ENCODE data around the gene GUK1. TPM values are rescaled to one million over a fixed set of nuclear protein-coding genes. Genes with fewer than 3 reads are reported as not detected.
A peak's percentile ranks its signal among the peaks of the same experiment; 100 is the strongest.
"Not testable (repeated sequence)": the region's sequence is repeated elsewhere in the genome, so short reads cannot be mapped to it uniquely, and the experiment has no call there.

The GUK1 gene
- total RNA-seq, 2 experiments from 2014 or later = 289 to 327 TPM

DNA sequence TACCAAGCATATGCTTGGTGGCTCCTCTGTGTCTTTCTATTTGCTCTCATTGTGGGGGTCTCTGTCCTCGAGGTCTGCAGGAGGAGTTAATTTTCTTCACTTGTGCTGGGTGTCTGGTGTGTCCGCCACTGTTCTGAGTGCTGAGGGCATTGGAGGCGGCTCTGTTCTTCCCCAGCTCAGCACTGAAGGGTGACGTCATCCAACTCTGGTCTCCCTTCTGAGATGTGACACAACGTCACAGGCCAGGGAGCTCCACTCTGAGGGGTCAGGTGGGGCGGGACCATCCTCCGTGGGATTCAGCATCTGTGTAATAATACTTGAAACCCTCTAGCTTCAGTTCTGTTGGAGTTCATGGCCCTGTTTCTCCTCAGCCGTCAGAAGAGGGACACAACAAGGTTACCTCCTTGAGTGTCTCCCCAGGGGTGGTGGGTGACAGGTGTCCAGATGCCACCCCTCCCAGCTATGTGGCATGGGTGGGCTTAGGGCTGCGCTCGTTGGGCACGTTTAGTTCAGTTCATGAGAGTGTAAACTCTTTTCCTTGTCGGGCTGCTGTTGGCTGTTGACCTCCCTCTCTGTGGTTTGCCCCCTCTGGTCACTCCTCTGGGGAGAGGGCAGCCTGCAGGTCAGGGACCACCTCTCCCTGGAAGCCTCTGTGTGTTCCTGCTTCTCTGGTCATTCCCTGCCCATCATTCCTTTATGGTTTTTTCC is 28.6 kb downstream of the GUK1 start:
- Mint-ChIP-seq H3K27ac (no peak overlapping the region), H3K36me3 (no peaks in the 10 kb centered on the region), H3K4me1 (peaks cover 18% of the 10 kb centered on the region), H3K4me3 (no peak overlapping the region), H3K27me3 (no peaks in the 10 kb centered on the region), H3K9me3 (no peaks in the 10 kb centered on the region)
- DNase-seq = no peak
- ATAC-seq (ENCODE audit: low read depth) = no peak
- POLR2A ChIA-PET = no interaction called here

DNA sequence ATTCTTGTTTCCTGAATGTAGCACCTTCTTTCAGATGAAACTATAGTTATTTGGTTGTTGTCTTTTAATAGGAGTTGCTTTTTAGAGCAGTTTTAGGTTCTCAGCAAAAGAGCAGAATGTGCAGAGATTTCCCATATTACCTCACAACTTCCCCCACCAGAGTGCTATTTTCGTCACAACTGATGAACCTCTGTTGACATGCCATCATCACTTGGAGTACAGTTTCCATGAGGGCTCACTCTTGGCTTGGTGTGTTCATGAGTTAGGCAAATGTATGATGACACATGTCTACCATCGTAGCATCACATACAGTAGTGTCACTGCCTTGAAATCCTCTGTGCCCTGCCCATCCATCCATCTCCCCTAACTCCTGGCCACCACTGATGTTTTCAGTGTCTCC is 29.3 kb downstream of the GUK1 start:
- Mint-ChIP-seq H3K36me3 (no peaks in the 10 kb centered on the region), H3K9me3 (no peaks in the 10 kb centered on the region), H3K27me3 (no peaks in the 10 kb centered on the region), H3K27ac (no peak overlapping the region), H3K4me3 (no peak overlapping the region), H3K4me1 (peaks cover 15% of the 10 kb centered on the region)
- no peak for ATAC-seq (ENCODE audit: low read depth)
- POLR2A ChIA-PET = no interaction called here
- DNase-seq = no peak

DNA sequence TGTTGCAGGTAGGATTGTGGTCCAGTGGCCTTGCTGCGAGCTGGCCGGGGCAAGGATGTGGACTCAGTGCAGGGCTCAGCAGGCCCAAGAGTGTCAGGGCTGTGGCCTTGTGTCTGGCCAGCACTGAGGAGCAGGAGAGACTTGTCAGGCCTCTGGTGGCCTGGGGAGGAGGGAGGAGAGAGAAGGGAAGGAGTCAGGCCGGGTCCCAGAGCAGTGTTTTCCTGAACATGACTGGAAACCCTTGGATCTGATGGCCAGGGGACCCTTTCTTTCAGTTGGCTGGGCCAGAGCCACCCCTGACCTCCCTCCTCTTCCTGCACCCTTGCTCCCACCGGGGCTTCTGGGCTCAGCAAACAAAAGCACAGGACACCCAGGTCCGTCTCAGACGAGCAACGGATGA is 30.6 kb downstream of the GUK1 start:
- peaks cover 10% of the 10 kb centered on the region for H3K4me1 Mint-ChIP-seq
- ATAC-seq (ENCODE audit: low read depth) (no peak), DNase-seq (no peak)
- no peaks in the 10 kb centered on the region for H3K27me3 Mint-ChIP-seq
- H3K9me3 Mint-ChIP-seq = no peaks in the 10 kb centered on the region
- H3K27ac Mint-ChIP-seq = peak overlapping the region; percentile 42
- H3K36me3 Mint-ChIP-seq = no peaks in the 10 kb centered on the region
- POLR2A ChIA-PET = no interaction called here
- H3K4me3 Mint-ChIP-seq = no peak overlapping the region

DNA sequence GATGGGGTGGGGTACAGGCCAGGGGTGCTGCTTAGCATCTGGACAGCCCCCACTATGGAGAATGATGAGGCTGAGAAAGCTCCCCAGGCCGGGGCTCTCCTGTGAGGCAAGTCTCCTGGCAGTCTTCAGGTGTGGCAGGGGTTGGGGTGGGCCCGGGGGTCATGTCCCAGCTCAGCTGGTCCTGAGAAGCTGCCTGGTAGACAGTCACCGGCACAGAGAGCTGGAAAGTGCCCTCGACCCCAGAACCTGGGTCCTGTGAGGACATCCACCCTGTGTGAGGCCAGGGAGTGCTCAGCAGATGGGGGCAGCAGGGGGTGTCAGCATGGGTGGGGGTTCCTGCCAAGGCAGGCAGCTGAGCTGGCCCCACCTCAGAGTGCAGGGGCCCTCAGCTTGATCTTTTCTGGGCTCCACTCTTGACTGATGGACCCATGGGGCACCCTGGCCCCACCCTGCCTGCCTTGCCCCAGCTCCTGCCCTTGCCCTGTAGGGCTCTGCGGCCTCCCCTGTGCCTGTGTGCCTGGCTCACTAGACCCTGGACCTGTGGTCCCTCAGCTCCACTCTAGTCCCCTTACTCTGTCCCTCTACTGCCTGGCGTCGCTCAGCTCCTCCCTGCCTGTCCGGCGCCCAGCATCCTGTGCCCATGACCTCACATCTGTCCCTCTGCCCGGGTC is 31.3 kb downstream of the GUK1 start:
- ATAC-seq (ENCODE audit: low read depth) (no peak), DNase-seq (no peak)
- no peaks in the 10 kb centered on the region for H3K27me3 Mint-ChIP-seq
- H3K4me3 Mint-ChIP-seq = no peak overlapping the region
- H3K36me3 Mint-ChIP-seq = no peaks in the 10 kb centered on the region
- peaks cover 10% of the 10 kb centered on the region for H3K4me1 Mint-ChIP-seq
- POLR2A ChIA-PET = interaction anchor here (0.6 to 0.8 kb wide), 2 partner anchors 9 to 23 kb away, joined by 4 read pairs; no protein-coding TSS in a partner anchor
- H3K27ac Mint-ChIP-seq = no peak overlapping the region
- no peaks in the 10 kb centered on the region for H3K9me3 Mint-ChIP-seq

DNA sequence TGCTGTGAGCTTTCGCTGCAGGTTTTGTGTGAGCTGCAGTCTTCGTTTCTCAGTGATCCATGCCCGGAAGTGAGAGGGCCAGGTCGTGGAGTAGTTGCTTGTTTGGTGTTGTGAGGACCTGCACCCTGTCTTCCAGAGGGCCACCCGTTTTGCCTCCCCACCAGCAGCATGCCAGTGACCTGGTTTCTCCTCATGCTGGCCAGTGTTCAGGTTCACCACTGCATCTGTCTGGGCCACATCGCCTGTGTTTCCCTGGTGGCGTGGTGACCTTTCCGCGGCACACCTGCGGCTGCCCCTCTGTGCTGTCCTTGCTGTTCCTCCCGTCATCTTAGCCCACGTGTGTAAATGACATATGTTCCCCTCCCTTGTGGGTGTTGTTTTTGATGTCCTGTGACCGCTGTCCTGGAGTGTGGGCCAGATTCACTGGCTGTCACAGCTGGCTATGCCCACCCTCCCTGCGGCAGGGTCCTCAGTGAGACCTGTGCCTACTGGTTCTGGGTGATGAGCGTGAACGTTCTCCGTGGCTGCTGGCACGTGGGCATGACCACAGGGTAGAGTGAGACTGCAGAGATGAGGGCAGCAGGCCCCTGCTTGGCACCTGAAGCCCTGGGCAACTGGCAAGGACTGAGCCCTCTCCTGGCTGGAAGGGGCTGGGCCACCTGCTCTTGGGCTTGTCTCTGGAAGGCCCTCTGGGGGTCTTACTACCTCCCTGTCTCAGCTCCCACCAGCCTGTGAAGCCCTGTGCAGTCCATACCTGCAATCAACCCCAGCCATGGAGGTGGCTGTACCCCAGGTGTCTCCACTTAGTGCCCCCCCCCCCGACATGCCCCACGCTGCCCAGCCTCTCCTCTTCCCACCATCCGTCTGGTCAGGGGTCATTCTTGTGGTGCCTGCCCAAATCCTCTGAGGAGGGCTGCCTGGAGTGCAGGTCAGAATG is 32.8 kb downstream of the GUK1 start:
- Mint-ChIP-seq H3K9me3 (no peaks in the 10 kb centered on the region), H3K4me1 (peaks cover 5% of the 10 kb centered on the region), H3K27me3 (no peaks in the 10 kb centered on the region), H3K27ac (no peak overlapping the region), H3K4me3 (no peak overlapping the region), H3K36me3 (no peaks in the 10 kb centered on the region)
- no peak for ATAC-seq (ENCODE audit: low read depth)
- POLR2A ChIA-PET = interaction anchor here (0.6 kb wide), 1 partner anchor 1373 kb away, joined by 4 read pairs; no protein-coding TSS in a partner anchor
- no peak for DNase-seq

DNA sequence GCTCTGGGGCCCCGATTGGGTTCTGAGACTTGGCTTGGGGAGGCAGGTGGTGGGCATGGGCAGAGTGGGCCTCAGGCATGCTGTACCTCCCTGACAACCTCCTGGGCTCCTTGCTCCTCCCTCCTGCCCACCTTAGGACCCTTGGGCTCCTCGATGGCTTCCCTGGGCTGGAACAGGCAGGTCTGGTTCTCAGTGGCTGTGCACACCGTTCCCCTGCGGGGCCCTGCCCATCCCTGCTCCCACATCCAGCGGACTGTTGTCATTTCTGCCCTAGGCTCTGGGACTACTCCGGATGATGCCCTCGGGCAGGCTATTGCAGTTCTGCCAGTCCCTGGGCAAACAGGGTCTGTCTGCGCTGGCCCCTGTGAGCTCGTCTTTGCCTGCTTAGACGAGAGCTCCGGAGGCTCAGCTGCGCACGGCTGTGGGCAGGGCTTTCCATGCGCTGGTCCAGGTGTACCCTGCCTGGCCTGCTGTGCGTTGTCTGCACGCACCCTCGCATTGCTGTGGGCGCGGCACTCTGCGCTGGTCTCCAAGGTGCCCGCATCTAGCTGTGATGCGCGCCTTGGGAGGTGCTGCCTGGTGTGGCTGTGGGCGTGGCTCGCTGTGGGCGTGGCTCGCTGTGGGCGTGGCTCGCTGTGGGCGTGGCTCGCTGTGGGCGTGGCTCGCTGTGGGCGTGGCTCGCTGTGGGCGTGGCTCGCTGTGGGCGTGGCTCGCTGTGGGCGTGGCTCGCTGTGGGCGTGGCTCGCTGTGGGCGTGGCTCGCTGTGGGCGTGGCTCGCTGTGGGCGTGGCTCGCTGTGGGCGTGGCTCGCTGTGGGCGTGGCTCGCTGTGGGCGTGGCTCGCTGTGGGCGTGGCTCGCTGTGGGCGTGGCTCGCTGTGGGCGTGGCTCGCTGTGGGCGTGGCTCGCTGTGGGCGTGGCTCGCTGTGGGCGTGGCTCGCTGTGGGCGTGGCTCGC is 33.7 kb downstream of the GUK1 start:
- not testable (repeated sequence) for ATAC-seq (ENCODE audit: low read depth); H3K27me3 Mint-ChIP-seq; H3K9me3 Mint-ChIP-seq; DNase-seq; H3K36me3 Mint-ChIP-seq; H3K27ac Mint-ChIP-seq; H3K4me1 Mint-ChIP-seq; H3K4me3 Mint-ChIP-seq
- POLR2A ChIA-PET = interaction anchor here (0.6 kb wide), 1 partner anchor 1374 kb away, joined by 4 read pairs; no protein-coding TSS in a partner anchor

DNA sequence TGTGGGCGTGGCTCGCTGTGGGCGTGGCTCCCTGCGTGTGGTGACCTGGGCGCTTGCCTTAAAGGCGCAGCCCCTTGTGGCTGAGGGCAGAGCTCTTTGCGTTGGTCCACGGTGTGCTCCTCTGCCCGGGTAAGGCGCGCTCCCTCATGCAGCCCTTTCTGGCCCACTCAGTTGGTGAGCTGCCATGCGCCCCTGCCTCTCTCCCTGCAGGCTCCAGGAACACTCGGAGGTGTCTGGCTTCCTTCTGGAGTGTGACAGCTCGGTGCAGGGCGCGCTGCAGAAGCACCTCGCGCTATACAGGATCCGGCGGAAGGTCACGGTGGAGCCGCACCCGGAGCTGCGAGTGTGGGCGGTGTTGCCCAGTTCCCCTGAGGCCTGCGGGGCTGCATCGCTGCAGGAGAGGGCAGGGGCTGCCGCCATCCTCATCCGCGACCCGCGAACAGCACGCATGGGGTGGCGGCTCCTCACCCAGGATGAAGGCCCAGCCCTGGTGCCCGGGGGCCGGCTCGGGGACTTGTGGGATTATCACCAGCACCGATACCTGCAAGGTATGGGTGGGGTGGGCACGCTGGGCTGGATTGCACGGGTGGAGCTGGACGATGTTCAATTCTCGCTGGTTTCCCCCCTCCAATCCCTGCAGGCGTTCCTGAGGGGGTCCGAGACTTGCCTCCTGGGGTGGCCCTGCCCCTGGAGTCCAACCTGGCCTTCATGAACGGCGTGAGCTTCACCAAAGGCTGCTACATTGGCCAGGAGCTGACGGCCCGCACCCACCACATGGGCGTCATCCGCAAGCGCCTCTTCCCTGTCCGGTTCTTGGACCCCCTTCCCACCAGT is 34.6 kb downstream of the GUK1 start:
- H3K9me3 Mint-ChIP-seq = no peaks in the 10 kb centered on the region
- H3K27me3 Mint-ChIP-seq = no peaks in the 10 kb centered on the region
- H3K27ac Mint-ChIP-seq = no peak overlapping the region
- no peak overlapping the region for H3K4me3 Mint-ChIP-seq
- peaks cover 2% of the 10 kb centered on the region for H3K4me1 Mint-ChIP-seq
- ATAC-seq (ENCODE audit: low read depth) (no peak), DNase-seq (no peak)
- H3K36me3 Mint-ChIP-seq = no peaks in the 10 kb centered on the region
- POLR2A ChIA-PET = no interaction called here

DNA sequence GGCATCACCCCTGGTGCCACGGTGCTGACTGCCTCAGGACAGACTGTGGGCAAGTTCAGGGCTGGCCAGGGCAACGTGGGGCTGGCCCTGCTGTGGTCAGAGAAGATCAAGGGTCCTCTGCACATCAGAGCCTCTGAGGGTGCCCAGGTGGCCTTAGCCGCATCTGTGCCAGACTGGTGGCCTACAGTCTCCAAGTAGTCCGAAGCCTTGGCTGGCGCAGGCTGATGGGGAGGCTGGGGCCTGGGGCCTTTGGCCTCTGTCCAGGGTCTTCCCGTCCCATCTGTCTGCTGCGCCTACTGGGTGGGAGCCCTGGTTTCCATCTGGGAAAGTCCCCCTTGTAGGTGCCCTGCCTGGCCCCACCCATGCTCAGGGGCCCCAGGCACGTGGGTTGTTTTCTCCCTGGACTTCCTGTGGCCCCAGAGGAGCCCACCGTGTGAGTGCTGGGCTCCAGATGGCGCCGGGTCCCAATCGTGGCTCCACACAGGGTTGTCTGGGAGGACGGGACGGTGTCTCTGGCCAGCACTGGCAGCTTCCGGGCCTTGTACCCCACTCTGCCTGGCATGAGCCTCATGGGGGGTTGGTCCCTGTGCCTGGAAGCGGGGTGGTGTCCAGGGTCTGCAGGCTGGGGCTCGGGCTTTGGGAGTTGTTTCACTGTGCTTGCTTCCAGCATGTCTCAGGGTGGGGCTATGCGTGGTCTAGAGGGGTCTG is 35.4 kb downstream of the GUK1 start:
- Mint-ChIP-seq H3K27ac (no peak overlapping the region), H3K36me3 (no peaks in the 10 kb centered on the region), H3K4me1 (peaks cover 2% of the 10 kb centered on the region), H3K9me3 (no peaks in the 10 kb centered on the region), H3K4me3 (no peak overlapping the region), H3K27me3 (no peaks in the 10 kb centered on the region)
- DNase-seq (no peak), ATAC-seq (ENCODE audit: low read depth) (no peak)
- POLR2A ChIA-PET = no interaction called here

DNA sequence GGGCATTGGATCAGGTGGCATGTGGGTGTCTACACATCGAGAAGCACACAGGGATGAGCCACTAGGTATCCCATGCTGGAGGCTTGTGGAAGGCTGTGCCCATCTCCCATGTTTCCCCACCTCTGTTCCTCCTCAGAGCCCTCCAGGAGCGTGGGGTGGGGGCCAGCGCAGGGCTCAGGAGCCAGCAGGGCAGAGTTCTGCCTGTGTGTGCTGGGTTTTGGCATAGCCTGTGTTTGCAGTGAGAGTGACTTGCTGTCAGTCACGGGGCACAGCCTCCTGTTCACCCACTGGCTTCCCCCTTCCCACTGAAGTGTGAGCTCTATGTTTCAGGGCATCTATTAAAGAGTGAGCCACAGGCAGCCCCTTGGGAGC is 35.9 kb downstream of the GUK1 start:
- H3K4me1 Mint-ChIP-seq = peaks cover 2% of the 10 kb centered on the region
- no peaks in the 10 kb centered on the region for H3K36me3 Mint-ChIP-seq
- H3K9me3 Mint-ChIP-seq = no peaks in the 10 kb centered on the region
- DNase-seq (no peak), ATAC-seq (ENCODE audit: low read depth) (no peak)
- no peaks in the 10 kb centered on the region for H3K27me3 Mint-ChIP-seq
- POLR2A ChIA-PET = no interaction called here
- no peak overlapping the region for H3K27ac Mint-ChIP-seq
- no peak overlapping the region for H3K4me3 Mint-ChIP-seq

DNA sequence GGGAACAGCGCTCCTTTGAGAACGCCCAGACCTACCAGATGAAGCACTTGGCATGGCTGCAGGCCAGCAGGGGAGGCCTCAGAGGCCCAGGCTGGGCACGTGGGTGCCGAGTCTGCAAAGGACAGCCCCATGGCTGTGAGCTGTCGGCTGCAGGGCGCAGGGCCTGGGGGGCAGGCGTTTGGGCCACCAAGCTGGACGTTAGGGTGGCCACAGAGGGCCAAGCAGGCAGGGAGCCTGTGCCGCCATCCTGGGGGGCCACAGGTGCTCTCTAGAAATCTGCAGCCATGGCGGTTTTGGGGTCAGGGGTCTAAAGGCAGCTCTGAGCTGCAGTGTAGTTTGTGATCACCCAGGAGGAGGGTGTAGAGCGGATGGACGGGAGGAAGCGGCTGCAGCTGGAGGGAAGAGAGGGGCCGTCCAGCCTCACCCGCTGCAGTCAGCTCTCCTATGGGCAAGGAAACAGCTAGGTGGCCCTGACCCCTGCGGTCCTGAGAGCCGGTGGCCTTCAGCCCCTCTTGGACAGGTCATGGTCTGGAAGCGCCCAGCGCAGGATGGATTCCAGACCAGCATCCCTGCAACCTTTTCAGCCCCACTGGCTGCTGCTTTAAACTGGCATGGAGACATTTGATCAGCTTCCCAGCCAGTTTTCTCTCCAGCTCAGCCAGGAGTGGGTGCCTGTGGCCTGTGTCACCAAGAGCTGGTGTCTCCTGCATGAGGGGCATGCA is 36.5 kb downstream of the GUK1 start:
- peaks cover 2% of the 10 kb centered on the region for H3K4me1 Mint-ChIP-seq
- no peak overlapping the region for H3K27ac Mint-ChIP-seq
- H3K27me3 Mint-ChIP-seq = no peaks in the 10 kb centered on the region
- no peaks in the 10 kb centered on the region for H3K9me3 Mint-ChIP-seq
- no peak overlapping the region for H3K4me3 Mint-ChIP-seq
- no peak for ATAC-seq (ENCODE audit: low read depth)
- H3K36me3 Mint-ChIP-seq = no peaks in the 10 kb centered on the region
- no peak for DNase-seq
- POLR2A ChIA-PET = no interaction called here

DNA sequence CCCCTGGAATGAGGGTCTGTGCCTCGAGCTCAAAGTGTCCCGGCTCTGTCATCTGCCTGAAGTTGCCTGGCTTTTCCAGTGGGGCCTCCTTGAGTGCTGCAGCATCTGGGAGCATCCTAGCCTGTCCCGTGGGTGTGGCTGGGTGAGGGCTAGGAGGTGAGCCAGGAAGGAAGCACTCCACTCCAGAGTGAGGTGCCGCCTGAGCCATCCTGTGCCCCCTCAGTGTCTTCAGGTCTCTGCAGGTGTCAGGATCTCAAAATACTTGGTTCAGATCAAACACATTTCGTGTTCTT is 37.0 kb downstream of the GUK1 start:
- Mint-ChIP-seq H3K4me1 (peaks cover 2% of the 10 kb centered on the region), H3K27ac (no peak overlapping the region), H3K4me3 (no peak overlapping the region), H3K9me3 (no peaks in the 10 kb centered on the region), H3K27me3 (no peaks in the 10 kb centered on the region), H3K36me3 (no peaks in the 10 kb centered on the region)
- POLR2A ChIA-PET = interaction anchor here (0.7 kb wide), 1 partner anchor 67 kb away, joined by 5 read pairs; no protein-coding TSS in a partner anchor
- no peak for ATAC-seq (ENCODE audit: low read depth)
- no peak for DNase-seq

Data from activated naive CD8-positive, alpha-beta T cell treated with anti-CD3 and anti-CD28 coated beads, Interleukin-2, amount 10 ng/mL, durations not matched to agents 7 days and 5 days (primary cell).